Measurements from ENCODE around the gene LEKR1. TPM values are rescaled to one million over a fixed set of nuclear protein-coding genes. Genes with fewer than 3 reads are reported as not detected.
A peak's percentile ranks its signal among the peaks of the same experiment; 100 is the strongest.

Gene LEKR1
- total and polyA plus RNA-seq, 9 of the 15 experiments (the other 6 are each of a cell fraction or from before 2014, with no cell fraction given): 0.76 to 1.8 (median 1.2) TPM

GRCh38 chr3:156792945-156793344 lies 33.2 kb upstream of the LEKR1 start:
- 0 out of 2 replicates have a peak, but pooled peaks have one; percentile 56 for TF ChIP-seq ZNF584 (CRISPR knock-in tag; IDR thresholded peaks at IDR 0.05; ENCODE audit: low read depth)
- no peak for TF ChIP-seq KDM5B (IDR thresholded peaks at IDR 0.05; ENCODE audit: insufficient replicate concordance, low read depth, low read length)
- TF ChIP-seq BACH1 (tag; IDR thresholded peaks at IDR 0.05): peak; percentile 33; the same call in 1 of the 2 replicates
- TF ChIP-seq GABPA (tag; conservative IDR thresholded peaks at IDR 0.05; ENCODE audit: low read depth): peak; percentile 38; the same call in 1 of the 2 replicates
- no peak for TF ChIP-seq ZNF224 (CRISPR knock-in tag; IDR thresholded peaks at IDR 0.05)
- no peak for TF ChIP-seq CGGBP1 (CRISPR knock-in tag; IDR thresholded peaks at IDR 0.05)
- TF ChIP-seq, protein P1, sequence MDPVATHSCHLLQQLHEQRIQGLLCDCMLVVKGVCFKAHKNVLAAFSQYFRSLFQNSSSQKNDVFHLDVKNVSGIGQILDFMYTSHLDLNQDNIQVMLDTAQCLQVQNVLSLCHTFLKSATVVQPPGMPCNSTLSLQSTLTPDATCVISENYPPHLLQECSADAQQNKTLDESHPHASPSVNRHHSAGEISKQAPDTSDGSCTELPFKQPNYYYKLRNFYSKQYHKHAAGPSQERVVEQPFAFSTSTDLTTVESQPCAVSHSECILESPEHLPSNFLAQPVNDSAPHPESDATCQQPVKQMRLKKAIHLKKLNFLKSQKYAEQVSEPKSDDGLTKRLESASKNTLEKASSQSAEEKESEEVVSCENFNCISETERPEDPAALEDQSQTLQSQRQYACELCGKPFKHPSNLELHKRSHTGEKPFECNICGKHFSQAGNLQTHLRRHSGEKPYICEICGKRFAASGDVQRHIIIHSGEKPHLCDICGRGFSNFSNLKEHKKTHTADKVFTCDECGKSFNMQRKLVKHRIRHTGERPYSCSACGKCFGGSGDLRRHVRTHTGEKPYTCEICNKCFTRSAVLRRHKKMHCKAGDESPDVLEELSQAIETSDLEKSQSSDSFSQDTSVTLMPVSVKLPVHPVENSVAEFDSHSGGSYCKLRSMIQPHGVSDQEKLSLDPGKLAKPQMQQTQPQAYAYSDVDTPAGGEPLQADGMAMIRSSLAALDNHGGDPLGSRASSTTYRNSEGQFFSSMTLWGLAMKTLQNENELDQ (CRISPR knock-in tag; IDR thresholded peaks at IDR 0.05; ENCODE audit: borderline replicate concordance): 0 out of 2 replicates have a peak, but pooled peaks have one; percentile 16
- 0 out of 2 replicates have a peak, but pooled peaks have one; percentile 11 for TF ChIP-seq ZBTB17 (CRISPR knock-in tag; IDR thresholded peaks at IDR 0.05)
- TF ChIP-seq NR2C1 (IDR thresholded peaks at IDR 0.05): no peak
- peak; percentile 10; the same call in 1 of the 2 replicates for TF ChIP-seq NR2C1 (tag; IDR thresholded peaks at IDR 0.05)
- TF ChIP-seq HNRNPH1 (optimal IDR thresholded peaks at IDR 0.05; ENCODE audit: low read depth, low read length): no peak
- no peak for TF ChIP-seq CBFA2T3 (IDR thresholded peaks at IDR 0.05)
- TF ChIP-seq ZNF766 (CRISPR knock-in tag; conservative IDR thresholded peaks at IDR 0.05): 0 out of 2 replicates have a peak, but pooled peaks have one; percentile 27
- no peak for TF ChIP-seq MTF1 (CRISPR knock-in tag; IDR thresholded peaks at IDR 0.05; ENCODE audit: borderline replicate concordance)
- TF ChIP-seq SMARCB1 (IDR thresholded peaks at IDR 0.05; ENCODE audit: insufficient read length, low read depth): no peak
- no peak for TF ChIP-seq ZZZ3 (IDR thresholded peaks at IDR 0.05)
- TF ChIP-seq MNT (conservative IDR thresholded peaks at IDR 0.05): no peak
- TF ChIP-seq GABPB1 (CRISPR knock-in tag; IDR thresholded peaks at IDR 0.05): no peak
- TF ChIP-seq ZBTB7A (IDR thresholded peaks at IDR 0.05; ENCODE audit: borderline replicate concordance, control insufficient read depth, low read depth, low read length): no peak
- Histone ChIP-seq H3K79me2 (ENCODE audit: control insufficient read depth, insufficient read depth, low read length) (no peaks in the 10 kb centered on the region), H3K36me3 (ENCODE audit: control insufficient read depth, insufficient read depth, low read length) (no peaks in the 10 kb centered on the region), H3K9ac (ENCODE audit: insufficient read depth in 1 of 2, low read depth in 2 of 2, low read length in 2 of 2) (no peak overlapping the region), H3K4me3 (no peak overlapping the region), H2AFZ (ENCODE audit: low read depth, low read length) (peak overlapping the region; percentile 84), H3K27ac (ENCODE audit: extremely low read depth, low read depth, low read length) (no peak overlapping the region), H3K4me1 (replicated peaks in 1 of 2; ENCODE audit: control insufficient read depth in 2 of 2, insufficient read depth in 2 of 2, low read length in 2 of 2) (peaks cover 0 to 29% of the 10 kb centered on the region in 2 experiments), H3K4me2 (ENCODE audit: insufficient read depth, low read length) (no peak overlapping the region), H3K27me3 (ENCODE audit: control insufficient read depth in 2 of 2, insufficient read depth in 2 of 2, low read length in 2 of 2) (no peaks in the 10 kb centered on the region), H4K20me1 (replicated peaks; ENCODE audit: control insufficient read depth, insufficient read depth, low read length) (no peaks in the 10 kb centered on the region), H3K9me1 (ENCODE audit: control insufficient read depth, insufficient read depth, low read length) (no peaks in the 10 kb centered on the region), H3K9me3 (replicated peaks; ENCODE audit: control insufficient read depth, insufficient read depth, low read depth, low read length) (no peaks in the 10 kb centered on the region)
- 89% methylated on average over 2 of the region's 2 CpGs for WGBS (ENCODE audit: insufficient coverage, low coverage, missing lambda C conversion rate)
- intact Hi-C loops (cut with micrococcal nuclease) (no loop called here), in situ Hi-C loops (cut with MboI) (no loop called here)
- no peak for FAIRE-seq
- ATAC-seq: peak; percentile 27; the same call in 1 of the 3 replicates
- BruUV-seq (replicated peaks): no TSS peak
- no peak for DNase-seq (ENCODE audit: extremely low read depth in 1 of 4, low spot score in 3 of 4)
- POLR2A ChIA-PET: interaction anchor here (1.3 kb wide), 1 partner anchor 20 kb away, joined by 3 read pairs; no protein-coding TSS in a partner anchor
- CTCF ChIA-PET (ENCODE audit: low intra/inter-chr PET ratio): no interaction called here

Data from K562 (cell line).